Testis (tissue), 3 donors: ENCODE measurements around the gene TGM6. TPM values are rescaled to one million over a fixed set of nuclear protein-coding genes. Genes with fewer than 3 reads are reported as not detected.

ENCODE experiments used
- DNase-seq: peaks from one replicate; pipeline ENCODE4 v3.0.0-alpha.2; 2019
- H3K27ac ChIP-seq, 2 donors: fragments of 200-600 bp; sonication (generic); one replicate each; pipeline ENCODE4 v1.5.1; 2019
- H3K27me3 ChIP-seq: fragments of 200-600 bp; sonication (generic); one replicate; pipeline ENCODE4 v1.5.1; 2019
- H3K36me3 ChIP-seq: fragments of 200-600 bp; sonication (generic); one replicate; pipeline ENCODE4 v1.5.1; 2017; ENCODE audit warnings: low read depth; ENCODE audit errors: missing control alignments
- H3K4me1 ChIP-seq: fragments of 200-600 bp; sonication (generic); one replicate; pipeline ENCODE4 v1.5.1; 2019
- H3K4me3 ChIP-seq, 2 donors: fragments of 200-600 bp; sonication (generic); one replicate each; pipeline ENCODE4 v1.5.1; 2017 to 2019
- H3K9me3 ChIP-seq: fragments of 200-600 bp; sonication (generic); one replicate; pipeline ENCODE4 v1.5.1; 2017
- CTCF ChIP-seq, 3 experiments: fragments of 450-650 bp in 2 of 3; fragments of 200-600 bp in 1 of 3; sonication (generic) in 1 of 3; IDR thresholded peaks; one replicate each; pipeline ENCODE4 v1.5.1; 2016 to 2019; ENCODE audit warnings: antibody characterized with exemption in 3 of 3, mild to moderate bottlenecking in 2 of 3, moderate library complexity in 1 of 3
- POLR2A ChIP-seq: fragments of 450-650 bp; IDR thresholded peaks from one replicate; pipeline ENCODE4 v1.6.1; 2017; ENCODE audit warnings: antibody characterized with exemption, mild to moderate bottlenecking, moderate library complexity
- WGBS, 2 donors: methylation state at CpG; one replicate each; pipeline ENCODE4 v1.1.5; 2018; 5-methylcytosine and 5-hydroxymethylcytosine counted together
- intact Hi-C: fragments of 100-400 bp; cut with DNase I; formaldehyde crosslinking; loops from one replicate; pipeline ENCODE4 v1.15.1; 2023; ENCODE audit warnings: low total_unique reads
- polyA plus RNA-seq: library from polyadenylated mRNA; stranded (reverse); fragments of 350-450 nt; fragmentation: Illumina TruSeq; extraction: RNeasy Lipid Tissue Mini Kit (QIAGEN cat#74804); gene quantifications from one replicate; pipeline ENCODE4 v1.2.3, GENCODE V29; 2014; ENCODE audit warnings: low read depth, low replicate concordance; ENCODE audit not compliant: insufficient read depth
- total RNA-seq, 2 donors: library from RNA; depleted of rRNA; stranded (reverse); fragments of >200 nt; gene quantifications; one replicate each; pipeline ENCODE4 v1.2.3, GENCODE V29; 2016

The TGM6 gene
- total and polyA plus RNA-seq, 3 donors from 2014 or later = not detected

DNA sequence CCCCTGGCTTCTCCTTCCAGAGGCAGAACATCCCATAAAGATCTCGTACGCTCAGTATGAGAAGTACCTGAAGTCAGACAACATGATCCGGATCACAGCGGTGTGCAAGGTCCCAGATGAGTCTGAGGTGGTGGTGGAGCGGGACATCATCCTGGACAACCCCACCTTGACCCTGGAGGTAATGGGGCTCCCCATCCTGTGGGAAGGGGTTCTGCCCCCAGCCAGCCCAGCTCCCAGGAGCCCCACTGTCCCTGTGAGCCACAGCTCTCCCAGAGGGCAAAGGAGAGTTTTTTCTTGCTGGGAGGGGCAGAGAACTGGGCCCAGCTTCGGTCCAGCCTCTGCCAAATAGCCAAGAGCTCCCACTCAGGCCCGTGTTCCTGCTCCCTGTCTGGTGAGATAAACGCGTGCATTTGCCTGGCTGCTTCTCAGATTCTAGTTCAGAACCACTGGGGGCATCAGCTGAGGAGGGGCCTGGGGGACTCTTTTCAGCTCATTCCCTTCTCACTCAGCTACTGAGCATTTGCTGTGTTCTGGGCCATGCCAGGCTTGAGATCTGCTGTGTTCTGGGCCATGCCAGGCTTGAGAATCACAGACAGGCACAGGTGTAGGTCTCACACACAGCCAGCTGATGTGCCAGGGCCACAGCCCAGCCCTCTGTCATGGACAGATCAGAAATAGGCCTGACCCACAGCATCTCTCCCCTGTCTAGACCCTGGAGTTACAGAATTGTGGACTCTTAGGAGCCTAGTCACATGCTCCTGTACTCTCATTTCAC lies 45.4 kb upstream of the TGM6 start:
- DNase-seq = no peak
- H3K9me3 ChIP-seq = no peaks in the 10 kb centered on the region
- no peak overlapping the region for H3K4me3 ChIP-seq
- 58 to 71% methylated on average over 5 to 9 of the region's 9 CpGs for WGBS, 2 donors
- no peak overlapping the region for H3K27ac ChIP-seq
- H3K36me3 ChIP-seq = no peaks in the 10 kb centered on the region
- no peaks in the 10 kb centered on the region for H3K4me1 ChIP-seq
- intact Hi-C loops = no loop called here
- TF ChIP-seq CTCF (IDR thresholded peaks at IDR 0.05) = no peak
- no peak for TF ChIP-seq POLR2A
- H3K27me3 ChIP-seq = no peaks in the 10 kb centered on the region

GRCh38 chr20:2336471-2336870 lies 44.2 kb upstream of the TGM6 start:
- WGBS, 2 donors = 62 to 80% methylated on average over 3 to 4 of the region's 4 CpGs
- H3K36me3 ChIP-seq = no peaks in the 10 kb centered on the region
- no peaks in the 10 kb centered on the region for H3K9me3 ChIP-seq
- no peaks in the 10 kb centered on the region for H3K4me1 ChIP-seq
- DNase-seq = no peak
- no peak overlapping the region for H3K27ac ChIP-seq
- intact Hi-C loops = no loop called here
- no peak overlapping the region for H3K4me3 ChIP-seq
- TF ChIP-seq POLR2A (no peak), CTCF (IDR thresholded peaks at IDR 0.05) (no peak)
- no peaks in the 10 kb centered on the region for H3K27me3 ChIP-seq

GRCh38 chr20:2337142-2337541 lies 43.6 kb upstream of the TGM6 start:
- Histone ChIP-seq H3K36me3 (no peaks in the 10 kb centered on the region), H3K4me3 (no peak overlapping the region), H3K9me3 (no peaks in the 10 kb centered on the region), H3K27me3 (no peaks in the 10 kb centered on the region), H3K27ac (no peak overlapping the region), H3K4me1 (no peaks in the 10 kb centered on the region)
- intact Hi-C loops = no loop called here
- DNase-seq = no peak
- WGBS, 2 donors = 51 to 66% methylated on average over 5 of the region's 5 CpGs
- TF ChIP-seq POLR2A (no peak), CTCF (IDR thresholded peaks at IDR 0.05) (no peak)

- TF ChIP-seq CTCF (IDR thresholded peaks at IDR 0.05) = no peak
- intact Hi-C loops = no loop called here
- WGBS, 2 donors = 53 to 71% methylated on average over 5 of the region's 5 CpGs
These were observed 42.2 kb upstream of the TGM6 start for GRCh38 chr20:2338411-2339066.

More at GRCh38 chr20:2338411-2339066, 42.2 kb upstream of the TGM6 start:
- Histone ChIP-seq H3K4me3 (no peak overlapping the region), H3K27me3 (no peaks in the 10 kb centered on the region), H3K9me3 (no peaks in the 10 kb centered on the region), H3K27ac (no peak overlapping the region), H3K36me3 (no peaks in the 10 kb centered on the region), H3K4me1 (no peaks in the 10 kb centered on the region)
- DNase-seq = no peak
